Activated B cell treated with CpG ODN at 0.5 μM for 24 hours (primary cell): Measurements from ENCODE around the gene SLC16A5. TPM values are rescaled to one million over a fixed set of nuclear protein-coding genes. Genes with fewer than 3 reads are reported as not detected.

Source experiments
- ATAC-seq: fragments of 200-7000 bp; cut with Tn5 transposase; one replicate; pipeline ENCODE4 v1.10.0; 2021; ENCODE audit warnings: low read depth, mild to moderate bottlenecking, moderate library complexity
- CTCF ChIA-PET: fragments of 350-600 bp; sonication (Branson Sonifier 250); formaldehyde crosslinking; loops from one replicate; lab custom pipeline; 2021; ENCODE audit warnings: antibody characterized with exemption; lab: Charles Lee
- POLR2A ChIA-PET: fragments of 350-600 bp; sonication (Branson Sonifier 250); formaldehyde crosslinking; loops from one replicate; lab custom pipeline; 2021; ENCODE audit warnings: antibody characterized with exemption; lab: Charles Lee
- DNase-seq: peaks from one replicate; pipeline ENCODE4 v3.0.0; 2022
- H3K27ac Mint-ChIP-seq: one replicate; pipeline ENCODE4 v1.8.0; 2020; ENCODE audit warnings: mixed read lengths
- H3K27me3 Mint-ChIP-seq: one replicate; pipeline ENCODE4 v1.8.0; 2021; ENCODE audit warnings: mixed read lengths
- H3K36me3 Mint-ChIP-seq: one replicate; pipeline ENCODE4 v1.8.0; 2021; ENCODE audit warnings: low read depth, mixed read lengths
- H3K4me1 Mint-ChIP-seq: one replicate; pipeline ENCODE4 v1.8.0; 2021; ENCODE audit warnings: mixed read lengths
- H3K4me3 Mint-ChIP-seq: one replicate; pipeline ENCODE4 v1.8.0; 2020; ENCODE audit warnings: mild to moderate bottlenecking, mixed read lengths
- H3K9me3 Mint-ChIP-seq: one replicate; pipeline ENCODE4 v1.8.0; 2020; ENCODE audit warnings: mixed read lengths
- CTCF ChIP-seq: fragments of 200-600 bp; IDR thresholded peaks from one replicate; pipeline ENCODE4 v1.8.0; 2022; ENCODE audit warnings: antibody characterized with exemption, mild to moderate bottlenecking
- intact Hi-C: fragments of 100-400 bp; cut with micrococcal nuclease; formaldehyde crosslinking; loops from one replicate; pipeline ENCODE4 v1.15.1; 2024
- total RNA-seq: library from RNA; stranded (reverse); gene quantifications from 2 replicates; pipeline ENCODE4 v1.2.3, GENCODE V29; 2022

The SLC16A5 gene
- total RNA-seq, 1 donor from 2014 or later, result 5.7 TPM

GRCh38 chr17:75075597-75076336, 12.0 kb upstream of the SLC16A5 start:
- H3K36me3 Mint-ChIP-seq, result no peaks in the 10 kb centered on the region
- H3K27ac Mint-ChIP-seq, result no peak overlapping the region
- POLR2A ChIA-PET, result interaction anchor here (0.6 to 1.2 kb wide), 4 partner anchors 12 to 69 kb away, joined by 5 to 15 read pairs (median 6); partner anchors contain the start of gene SLC16A5
- no peak for ATAC-seq
- intact Hi-C loops, result loop anchor here (2.0 kb wide), 1 partner anchor 33 kb away; the partner anchor contains the start of gene ARMC7
- no peak for TF ChIP-seq CTCF
- H3K27me3 Mint-ChIP-seq, result no peaks in the 10 kb centered on the region
- H3K4me1 Mint-ChIP-seq, result peaks cover 29% of the 10 kb centered on the region
- H3K4me3 Mint-ChIP-seq, result no peak overlapping the region
- CTCF ChIA-PET, result no interaction called here
- no peaks in the 10 kb centered on the region for H3K9me3 Mint-ChIP-seq
- DNase-seq, result no peak

GRCh38 chr17:75077072-75077495, 10.7 kb upstream of the SLC16A5 start:
- DNase-seq, result no peak
- Mint-ChIP-seq H3K27ac (peak overlapping the region; percentile 72), H3K4me3 (peak overlapping the region; percentile 83)

GRCh38 chr17:75077496-75078283, 10.1 kb upstream of the SLC16A5 start:
- Mint-ChIP-seq H3K27ac (peak overlapping the region; percentile 72), H3K36me3 (no peaks in the 10 kb centered on the region), H3K27me3 (peaks cover 3% of the 10 kb centered on the region), H3K4me1 (peaks cover 29% of the 10 kb centered on the region), H3K4me3 (peak overlapping the region; percentile 83), H3K9me3 (no peaks in the 10 kb centered on the region)
- POLR2A ChIA-PET, result interaction anchor here (0.5 to 1.9 kb wide), 15 partner anchors 8 to 448 kb away, joined by 3 to 15 read pairs (median 5); partner anchors contain the start of genes ARMC7, LLGL2 and SLC16A5
- TF ChIP-seq CTCF, result no peak
- CTCF ChIA-PET, result interaction anchor here (0.6 to 2.9 kb wide), 7 partner anchors 26 to 124 kb away, joined by 3 to 16 read pairs (median 3); partner anchors contain the start of genes ARMC7 and NT5C
- peak; percentile 53 for DNase-seq
- intact Hi-C loops, result loop anchor here (1.0 to 2.0 kb wide), 4 partner anchors 10 to 43 kb away; partner anchors contain the start of genes ARMC7, ATP5PD, KCTD2 and SLC16A5
- peak; percentile 77 for ATAC-seq

More at GRCh38 chr17:75077072-75077495, 10.7 kb upstream of the SLC16A5 start:
- no peak for ATAC-seq
- H3K36me3 Mint-ChIP-seq, result no peaks in the 10 kb centered on the region
- TF ChIP-seq CTCF, result no peak
- intact Hi-C loops, result loop anchor here (1.0 to 2.0 kb wide), 2 partner anchors 10 to 32 kb away; partner anchors contain the start of genes ARMC7 and SLC16A5
- POLR2A ChIA-PET, result interaction anchor here (1.2 to 1.5 kb wide), 2 partner anchors 11 to 25 kb away, joined by 12 to 15 read pairs; partner anchors contain the start of gene SLC16A5
- no peaks in the 10 kb centered on the region for H3K27me3 Mint-ChIP-seq
- no peaks in the 10 kb centered on the region for H3K9me3 Mint-ChIP-seq
- CTCF ChIA-PET, result interaction anchor here (1.0 to 2.9 kb wide), 4 partner anchors 26 to 124 kb away, joined by 3 to 16 read pairs (median 6); partner anchors contain the start of gene NT5C
- H3K4me1 Mint-ChIP-seq, result peaks cover 29% of the 10 kb centered on the region

DNA sequence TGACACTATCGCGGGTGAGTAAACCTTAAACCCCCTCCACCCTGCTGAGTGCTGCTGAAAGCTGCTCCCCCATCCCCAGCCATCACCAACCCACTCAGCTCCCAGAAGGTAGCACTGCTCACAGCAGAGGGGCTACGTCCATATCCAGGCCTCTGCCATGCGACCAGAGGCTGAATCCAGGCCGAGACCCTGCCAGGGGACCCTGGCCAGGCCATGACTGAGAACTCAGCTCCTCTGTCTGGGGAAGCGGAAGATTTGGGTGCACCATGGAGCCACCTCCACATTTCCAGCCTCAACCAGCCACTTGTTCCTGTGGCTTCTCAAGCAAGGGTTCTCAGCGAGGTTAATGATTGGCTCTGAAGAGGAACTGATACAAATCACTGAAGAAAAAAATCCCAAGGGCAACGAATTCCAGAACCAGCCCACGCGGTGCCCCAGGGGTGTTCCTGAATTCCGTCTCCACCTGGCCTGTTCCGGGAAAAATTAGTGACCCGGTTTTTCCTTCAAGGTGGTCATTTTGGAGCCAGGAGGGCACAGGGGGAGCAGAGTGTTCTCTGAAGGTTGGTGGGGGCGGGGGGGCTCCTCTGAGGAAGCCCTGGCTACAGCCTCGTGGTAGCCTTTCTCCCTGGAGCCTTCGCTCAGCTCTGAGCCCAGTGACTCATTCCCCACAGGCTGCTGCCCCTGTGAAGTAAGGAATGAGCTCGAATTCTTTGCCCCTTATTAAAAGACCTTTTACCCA, 9.3 kb upstream of the SLC16A5 start:
- peak; percentile 33 for DNase-seq
- Mint-ChIP-seq H3K4me3 (peak overlapping the region; percentile 83), H3K27me3 (peaks cover 4% of the 10 kb centered on the region), H3K4me1 (peaks cover 29% of the 10 kb centered on the region), H3K27ac (peak overlapping the region; percentile 72), H3K36me3 (no peaks in the 10 kb centered on the region), H3K9me3 (no peaks in the 10 kb centered on the region)
- CTCF ChIA-PET, result interaction anchor here (0.6 to 2.9 kb wide), 6 partner anchors 27 to 117 kb away, joined by 3 to 16 read pairs (median 3); partner anchors contain the start of genes ARMC7 and NT5C
- POLR2A ChIA-PET, result interaction anchor here (0.5 to 1.9 kb wide), 16 partner anchors 9 to 447 kb away, joined by 3 to 12 read pairs (median 4); partner anchors contain the start of genes ARMC7, LLGL2 and SLC16A5
- TF ChIP-seq CTCF, result no peak
- ATAC-seq, result peak; percentile 60
- intact Hi-C loops, result loop anchor here (2.0 kb wide), 2 partner anchors 32 to 44 kb away; partner anchors contain the start of genes ATP5PD and KCTD2
